GM06990 (cell line): ENCODE data around the gene EIF4G2.

ENCODE experiments used
- DNase-seq: peaks from one replicate; pipeline ENCODE4 v3.0.0-alpha.2; 2011; ENCODE audit not compliant: insufficient read length; ENCODE audit errors: extremely low read depth
- H3K27me3 ChIP-seq: replicated peaks from 2 replicates; pipeline ENCODE4 v1.6.0; 2011; ENCODE audit warnings: low read length; ENCODE audit not compliant: control insufficient read depth, insufficient read depth
- H3K36me3 ChIP-seq: 2 replicates; pipeline ENCODE4 v1.5.1; 2011; ENCODE audit warnings: low read length; ENCODE audit not compliant: control insufficient read depth, insufficient read depth
- H3K4me3 ChIP-seq: replicated peaks from 2 replicates; pipeline ENCODE4 v1.5.1; 2011; ENCODE audit warnings: low read depth, mild to moderate bottlenecking, control low read depth, low read length
- TF ChIP-seq, protein P1 (sequence below): IDR thresholded peaks from 2 replicates; pipeline ENCODE4 v1.5.1; 2011; ENCODE audit warnings: low read length, control low read depth, mild to moderate bottlenecking, inconsistent platforms; ENCODE audit not compliant: insufficient read depth, poor library complexity, severe bottlenecking

EIF4G2 gene

DNA sequence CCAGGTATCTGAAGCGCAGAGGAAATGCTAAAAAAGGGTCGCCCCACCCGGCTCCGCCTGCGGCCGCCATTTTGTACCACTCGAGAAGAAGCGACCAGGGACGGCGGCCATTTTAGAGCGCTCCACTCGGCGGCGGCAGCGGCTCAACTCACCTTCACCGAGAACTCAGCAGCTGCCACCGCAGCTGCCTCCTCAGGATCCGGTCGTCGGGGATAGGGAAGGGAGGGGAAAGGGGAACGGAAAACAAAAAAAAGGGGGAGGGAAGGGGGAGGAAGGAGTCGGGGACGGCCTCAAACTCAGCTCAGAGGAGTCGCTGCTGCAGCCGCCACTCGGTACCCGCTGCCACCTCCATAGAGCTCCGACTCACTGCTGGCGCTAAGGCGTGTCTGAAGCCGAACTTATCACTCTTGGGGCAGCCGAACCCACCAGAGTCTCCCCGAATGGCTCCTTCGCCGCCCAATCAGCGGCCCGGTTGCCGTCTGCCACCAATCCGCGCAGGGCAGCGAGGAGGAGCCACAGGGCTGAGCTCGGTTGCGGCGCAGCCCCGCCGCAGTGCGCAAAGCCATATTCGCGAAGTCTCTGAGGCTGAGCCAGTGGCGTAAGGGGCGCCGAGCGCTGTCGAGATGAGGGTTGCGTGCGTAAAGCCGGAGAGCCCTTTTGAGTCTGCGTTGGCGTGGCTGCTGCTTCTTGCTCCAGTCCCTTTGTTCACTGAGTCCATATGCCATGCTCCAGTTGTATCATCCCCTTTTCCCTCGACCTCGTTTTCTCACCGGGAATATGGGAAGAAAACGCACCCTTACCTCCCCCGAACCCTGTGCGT is at the start of gene EIF4G2:
Gene EIF4G2, minus strand, starts transcription at position 374 of the 820 bp plus-strand sequence.
- Histone ChIP-seq H3K4me3 (peak within 1 kb of the TSS; percentile 100), H3K27me3 (no peaks in the 10 kb centered on the region), H3K36me3 (peaks cover 14% of the 10 kb centered on the region)
- TF ChIP-seq, protein P1, sequence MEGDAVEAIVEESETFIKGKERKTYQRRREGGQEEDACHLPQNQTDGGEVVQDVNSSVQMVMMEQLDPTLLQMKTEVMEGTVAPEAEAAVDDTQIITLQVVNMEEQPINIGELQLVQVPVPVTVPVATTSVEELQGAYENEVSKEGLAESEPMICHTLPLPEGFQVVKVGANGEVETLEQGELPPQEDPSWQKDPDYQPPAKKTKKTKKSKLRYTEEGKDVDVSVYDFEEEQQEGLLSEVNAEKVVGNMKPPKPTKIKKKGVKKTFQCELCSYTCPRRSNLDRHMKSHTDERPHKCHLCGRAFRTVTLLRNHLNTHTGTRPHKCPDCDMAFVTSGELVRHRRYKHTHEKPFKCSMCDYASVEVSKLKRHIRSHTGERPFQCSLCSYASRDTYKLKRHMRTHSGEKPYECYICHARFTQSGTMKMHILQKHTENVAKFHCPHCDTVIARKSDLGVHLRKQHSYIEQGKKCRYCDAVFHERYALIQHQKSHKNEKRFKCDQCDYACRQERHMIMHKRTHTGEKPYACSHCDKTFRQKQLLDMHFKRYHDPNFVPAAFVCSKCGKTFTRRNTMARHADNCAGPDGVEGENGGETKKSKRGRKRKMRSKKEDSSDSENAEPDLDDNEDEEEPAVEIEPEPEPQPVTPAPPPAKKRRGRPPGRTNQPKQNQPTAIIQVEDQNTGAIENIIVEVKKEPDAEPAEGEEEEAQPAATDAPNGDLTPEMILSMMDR: no peak
- DNase-seq: peak; percentile 99

GRCh38 chr11:10857709-10858438 is 49.1 kb upstream of the EIF4G2 start, which contains the start of gene ZBED5:
Gene ZBED5, minus strand, starts transcription at chr11:10858053. Its CDS starts 3,108 bp downstream, at chr11:10854945.
- H3K4me3 ChIP-seq: peak within 1 kb of the TSS; percentile 84
- TF ChIP-seq, protein P1: no peak
- peaks cover 3% of the 10 kb centered on the region for H3K36me3 ChIP-seq
- DNase-seq: peak; percentile 99
- no peaks in the 10 kb centered on the region for H3K27me3 ChIP-seq

GRCh38 chr11:10857459-10857708 is 48.7 kb upstream of the EIF4G2 start:
- H3K27me3 ChIP-seq: no peaks in the 10 kb centered on the region
- DNase-seq: no peak
- H3K4me3 ChIP-seq: peak overlapping the region; percentile 84
- TF ChIP-seq, protein P1: no peak
- peaks cover 3% of the 10 kb centered on the region for H3K36me3 ChIP-seq

- TF ChIP-seq, protein P1: no peak
- Histone ChIP-seq H3K36me3 (peaks cover 3% of the 10 kb centered on the region), H3K27me3 (no peaks in the 10 kb centered on the region), H3K4me3 (peak overlapping the region; percentile 84)
- no peak for DNase-seq
Observed at GRCh38 chr11:10856689-10857458, 48.1 kb upstream of the EIF4G2 start.

GRCh38 chr11:10855295-10855694 is 46.6 kb upstream of the EIF4G2 start:
- no peak overlapping the region for H3K4me3 ChIP-seq
- peaks cover 3% of the 10 kb centered on the region for H3K36me3 ChIP-seq
- TF ChIP-seq, protein P1: no peak
- no peak for DNase-seq
- H3K27me3 ChIP-seq: no peaks in the 10 kb centered on the region
